ENCODE data around the gene ST6GALNAC6. TPM values are rescaled to one million over a fixed set of nuclear protein-coding genes. Genes with fewer than 3 reads are reported as not detected.

ST6GALNAC6 gene
- total RNA-seq, 2 experiments from 2014 or later, result 50.1 to 53.8 TPM

GRCh38 chr9:127905004-127905728, 5.8 kb upstream of the ST6GALNAC6 start:
- Mint-ChIP-seq H3K4me3 (peak overlapping the region; percentile 91), H3K4me1 (ENCODE audit: low read depth) (peaks cover 32% of the 10 kb centered on the region), H3K36me3 (peaks cover 12% of the 10 kb centered on the region), H3K27ac (peak overlapping the region; percentile 98), H3K27me3 (no peaks in the 10 kb centered on the region), H3K9me3 (no peaks in the 10 kb centered on the region)
- DNase-seq, result peak; percentile 81
- ChIA-PET POLR2A (interaction anchor here (1.1 kb wide), 1 partner anchor 126 kb away, joined by 3 read pairs; no protein-coding TSS in a partner anchor), CTCF (interaction anchor here (0.6 to 2.4 kb wide), 7 partner anchors 11 to 170 kb away, joined by 3 to 9 read pairs (median 6); partner anchors contain the start of genes ST6GALNAC4 and TOR2A)
- intact Hi-C loops (cut with micrococcal nuclease), result loop anchor here (2.0 kb wide), 1 partner anchor 14 kb away; no protein-coding TSS in a partner anchor

- intact Hi-C loops (cut with micrococcal nuclease), result loop anchor here (2.0 kb wide), 1 partner anchor 14 kb away; no protein-coding TSS in a partner anchor
- ChIA-PET CTCF (interaction anchor here (0.6 to 1.5 kb wide), 6 partner anchors 12 to 327 kb away, joined by 3 to 9 read pairs (median 4); partner anchors contain the start of gene ST6GALNAC4), POLR2A (interaction anchor here (1.1 to 1.4 kb wide), 2 partner anchors 8 to 125 kb away, joined by 3 to 5 read pairs; no protein-coding TSS in a partner anchor)
- Mint-ChIP-seq H3K27me3 (no peaks in the 10 kb centered on the region), H3K36me3 (peaks cover 10% of the 10 kb centered on the region), H3K4me1 (ENCODE audit: low read depth) (peaks cover 36% of the 10 kb centered on the region), H3K4me3 (peak overlapping the region; percentile 91), H3K9me3 (no peaks in the 10 kb centered on the region), H3K27ac (peak overlapping the region; percentile 98)
- peak; percentile 50 for DNase-seq
Measured at GRCh38 chr9:127904561-127905003, 5.2 kb upstream of the ST6GALNAC6 start.

GRCh38 chr9:127903557-127904475, 4.4 kb upstream of the ST6GALNAC6 start:
- Mint-ChIP-seq H3K9me3 (no peaks in the 10 kb centered on the region), H3K36me3 (peaks cover 9% of the 10 kb centered on the region), H3K27ac (peak overlapping the region; percentile 98), H3K4me3 (peak overlapping the region; percentile 91), H3K27me3 (no peaks in the 10 kb centered on the region), H3K4me1 (ENCODE audit: low read depth) (peaks cover 36% of the 10 kb centered on the region)
- POLR2A ChIA-PET, result interaction anchor here (0.6 to 1.4 kb wide), 7 partner anchors 9 to 147 kb away, joined by 3 to 10 read pairs (median 4); partner anchors contain the start of genes ENG and ST6GALNAC4
- peak; percentile 95 for DNase-seq
- CTCF ChIA-PET, result interaction anchor here (0.6 to 1.5 kb wide), 9 partner anchors 13 to 326 kb away, joined by 3 to 9 read pairs (median 3); partner anchors contain the start of gene ST6GALNAC4
- intact Hi-C loops (cut with micrococcal nuclease), result loop anchor here (2.0 kb wide), 1 partner anchor 15 kb away; no protein-coding TSS in a partner anchor

- Mint-ChIP-seq H3K4me1 (ENCODE audit: low read depth) (peaks cover 29% of the 10 kb centered on the region), H3K36me3 (peaks cover 34% of the 10 kb centered on the region), H3K27me3 (no peaks in the 10 kb centered on the region), H3K9me3 (peaks cover 5% of the 10 kb centered on the region), H3K27ac (peak overlapping the region; percentile 81), H3K4me3 (peak overlapping the region; percentile 85)
- peak; percentile 32 for DNase-seq
- ChIA-PET POLR2A (no interaction called here), CTCF (interaction anchor here (0.8 to 2.3 kb wide), 5 partner anchors 9 to 164 kb away, joined by 3 to 7 read pairs (median 3); partner anchors contain the start of gene TOR2A)
- intact Hi-C loops (cut with micrococcal nuclease), result loop anchor here (2.0 kb wide), 1 partner anchor 18 kb away; the partner anchor contains the start of gene ST6GALNAC4
Measured at GRCh38 chr9:127898433-127899127, 823 bp downstream of the ST6GALNAC6 start.

- DNase-seq, result peak; percentile 51
- ChIA-PET POLR2A (no interaction called here), CTCF (interaction anchor here (0.6 to 2.3 kb wide), 3 partner anchors 24 to 162 kb away, joined by 5 to 11 read pairs (median 7); partner anchors contain the start of gene TOR2A)
- Mint-ChIP-seq H3K9me3 (peaks cover 9% of the 10 kb centered on the region), H3K4me3 (peak overlapping the region; percentile 32), H3K4me1 (ENCODE audit: low read depth) (peaks cover 30% of the 10 kb centered on the region), H3K27me3 (no peaks in the 10 kb centered on the region), H3K27ac (no peak overlapping the region), H3K36me3 (peaks cover 47% of the 10 kb centered on the region)
- intact Hi-C loops (cut with micrococcal nuclease), result no loop called here
Measured at GRCh38 chr9:127897193-127897692, 2.2 kb downstream of the ST6GALNAC6 start.

GRCh38 chr9:127896395-127897192, 2.8 kb downstream of the ST6GALNAC6 start:
- H3K36me3 Mint-ChIP-seq, result peaks cover 47% of the 10 kb centered on the region
- CTCF ChIA-PET, result interaction anchor here (2.1 kb wide), 1 partner anchor 24 kb away, joined by 5 read pairs; no protein-coding TSS in a partner anchor
- DNase-seq, result no peak
- peaks cover 9% of the 10 kb centered on the region for H3K9me3 Mint-ChIP-seq
- H3K4me3 Mint-ChIP-seq, result no peak overlapping the region
- H3K27me3 Mint-ChIP-seq, result no peaks in the 10 kb centered on the region
- POLR2A ChIA-PET, result interaction anchor here (1.0 kb wide), 1 partner anchor 118 kb away, joined by 3 read pairs; the partner anchor contains the start of gene SH2D3C
- intact Hi-C loops (cut with micrococcal nuclease), result no loop called here
- peaks cover 28% of the 10 kb centered on the region for H3K4me1 Mint-ChIP-seq (ENCODE audit: low read depth)
- no peak overlapping the region for H3K27ac Mint-ChIP-seq

- Mint-ChIP-seq H3K9me3 (peaks cover 9% of the 10 kb centered on the region), H3K36me3 (peaks cover 52% of the 10 kb centered on the region), H3K4me1 (ENCODE audit: low read depth) (peaks cover 23% of the 10 kb centered on the region), H3K27me3 (no peaks in the 10 kb centered on the region), H3K4me3 (no peak overlapping the region), H3K27ac (no peak overlapping the region)
- ChIA-PET POLR2A (interaction anchor here (1.0 kb wide), 1 partner anchor 117 kb away, joined by 3 read pairs; the partner anchor contains the start of gene SH2D3C), CTCF (interaction anchor here (1.3 kb wide), 1 partner anchor 48 kb away, joined by 3 read pairs; no protein-coding TSS in a partner anchor)
- DNase-seq, result no peak
- intact Hi-C loops (cut with micrococcal nuclease), result no loop called here
Measured at GRCh38 chr9:127895811-127896210, 3.6 kb downstream of the ST6GALNAC6 start.

GRCh38 chr9:127893392-127893791, 6.0 kb downstream of the ST6GALNAC6 start:
- ChIA-PET CTCF (interaction anchor here (1.0 to 2.1 kb wide), 2 partner anchors 24 to 158 kb away, joined by 3 to 7 read pairs; partner anchors contain the start of gene TOR2A), POLR2A (no interaction called here)
- peaks cover 16% of the 10 kb centered on the region for H3K4me1 Mint-ChIP-seq (ENCODE audit: low read depth)
- H3K27me3 Mint-ChIP-seq, result no peaks in the 10 kb centered on the region
- H3K9me3 Mint-ChIP-seq, result peaks cover 9% of the 10 kb centered on the region
- no peak overlapping the region for H3K4me3 Mint-ChIP-seq
- no peak overlapping the region for H3K27ac Mint-ChIP-seq
- peaks cover 61% of the 10 kb centered on the region for H3K36me3 Mint-ChIP-seq
- intact Hi-C loops (cut with micrococcal nuclease), result no loop called here
- DNase-seq, result no peak

GRCh38 chr9:127892831-127893230, 6.6 kb downstream of the ST6GALNAC6 start:
- peaks cover 13% of the 10 kb centered on the region for H3K4me1 Mint-ChIP-seq (ENCODE audit: low read depth)
- DNase-seq, result no peak
- no peaks in the 10 kb centered on the region for H3K27me3 Mint-ChIP-seq
- H3K9me3 Mint-ChIP-seq, result peaks cover 9% of the 10 kb centered on the region
- ChIA-PET POLR2A (no interaction called here), CTCF (no interaction called here)
- no peak overlapping the region for H3K4me3 Mint-ChIP-seq
- H3K36me3 Mint-ChIP-seq, result peaks cover 64% of the 10 kb centered on the region
- intact Hi-C loops (cut with micrococcal nuclease), result no loop called here
- no peak overlapping the region for H3K27ac Mint-ChIP-seq

- Mint-ChIP-seq H3K4me3 (no peak overlapping the region), H3K9me3 (peaks cover 9% of the 10 kb centered on the region), H3K36me3 (peaks cover 57% of the 10 kb centered on the region), H3K27me3 (no peaks in the 10 kb centered on the region), H3K27ac (no peak overlapping the region), H3K4me1 (ENCODE audit: low read depth) (peaks cover 9% of the 10 kb centered on the region)
- CTCF ChIA-PET, result interaction anchor here (0.7 to 1.3 kb wide), 4 partner anchors 9 to 155 kb away, joined by 3 to 5 read pairs (median 3); partner anchors contain the start of gene TOR2A
- POLR2A ChIA-PET, result no interaction called here
- intact Hi-C loops (cut with micrococcal nuclease), result no loop called here
- DNase-seq, result no peak
Measured at GRCh38 chr9:127890053-127890452, 9.3 kb downstream of the ST6GALNAC6 start.

Data from activated CD4-positive, alpha-beta memory T cell treated with anti-CD3 and anti-CD28 coated beads for 36 hours (primary cell).